GM21576 (cell line): ENCODE results near the gene ZFP91.

Experiments used
- ATAC-seq: cut with Tn5 transposase; IDR thresholded peaks from one replicate; pipeline ENCODE4 v1.9.1; 2021; ENCODE audit warnings: mild to moderate bottlenecking, moderate library complexity; ENCODE audit not compliant: unreplicated experiment

ZFP91 gene

GRCh38 chr11:58659404-58659803 lies 80.5 kb downstream of the ZFP91 start:
- ATAC-seq = no peak

- ATAC-seq = no peak
Measured at GRCh38 chr11:58659910-58660570, 81.2 kb downstream of the ZFP91 start.
